ENCODE results near the gene ZNF580. TPM values are rescaled to one million over a fixed set of nuclear protein-coding genes. Genes with fewer than 3 reads are reported as not detected.

Gene ZNF580
- polyA plus RNA-seq, 1 donor: 19.9 TPM

DNA sequence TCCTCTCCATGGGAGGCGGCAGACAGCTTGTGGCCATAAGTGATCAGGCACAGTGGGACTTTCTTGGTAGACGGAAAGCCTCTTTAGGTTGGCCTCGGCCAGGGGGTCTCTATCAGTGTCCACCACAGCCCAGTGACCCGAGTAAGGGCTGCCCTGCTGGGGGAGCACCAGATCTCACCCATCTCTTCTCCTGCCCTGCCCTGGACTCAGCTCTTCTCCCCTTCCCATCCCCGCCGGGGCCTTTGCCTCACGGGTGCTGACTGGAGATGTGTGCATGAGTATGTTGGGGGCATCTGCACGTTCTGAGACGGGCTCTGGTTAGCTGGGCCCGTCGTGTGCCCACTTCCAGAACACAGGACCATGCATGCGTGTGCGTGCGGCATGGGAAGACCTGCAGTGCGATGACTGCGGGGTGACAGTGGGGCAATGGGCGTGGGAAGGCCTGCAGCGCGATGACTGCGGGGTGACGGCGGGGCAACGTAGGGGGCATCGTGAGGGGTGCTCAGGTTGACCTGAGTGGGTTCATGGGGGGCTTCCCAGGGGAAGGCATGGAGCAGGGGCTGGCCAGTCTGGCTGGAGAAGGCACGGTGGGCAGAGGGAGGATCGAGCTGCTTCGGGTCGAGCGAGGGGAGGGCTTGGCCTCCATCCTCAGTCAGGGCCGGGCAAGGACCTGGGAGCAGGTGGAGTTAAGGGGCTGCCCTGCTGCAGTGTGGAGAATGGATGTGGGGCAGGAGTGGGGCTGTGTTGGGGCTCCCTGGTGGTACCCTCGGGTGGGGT lies 50.2 kb downstream of the ZNF580 start:
- DNase-seq (ENCODE audit: low read depth): no peak

- DNase-seq (ENCODE audit: low read depth): no peak
These were observed 51.0 kb downstream of the ZNF580 start for GRCh38 chr19:55691561-55692481.

DNA sequence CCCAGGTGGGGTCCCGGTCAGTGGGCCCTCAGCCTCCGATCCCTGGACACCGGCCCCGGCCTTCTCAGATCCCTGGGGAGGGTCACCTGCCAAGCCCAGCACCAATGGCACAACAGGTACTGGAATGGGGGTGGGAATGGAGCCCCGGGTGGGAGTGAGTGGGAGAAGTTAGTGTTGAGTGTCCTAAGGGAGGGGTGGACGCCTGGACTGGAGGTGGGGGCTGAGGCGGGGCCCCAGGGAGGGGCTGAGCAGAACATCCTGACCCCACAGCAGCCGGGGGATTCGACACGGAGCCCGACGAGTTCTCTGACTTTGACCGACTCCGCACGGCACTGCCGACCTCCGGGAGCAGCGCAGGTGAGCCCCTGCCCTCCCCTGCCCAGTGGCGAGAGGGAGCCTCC lies 51.9 kb downstream of the ZNF580 start:
- no peak for DNase-seq (ENCODE audit: low read depth)

Other genes with a start within 250 kb of the ZNF580 start
- 41.0 TPM for gene UBE2S, start 233.2 kb upstream of the ZNF580 start, polyA plus RNA-seq (ENCODE audit: insufficient read length)
- 0.14 TPM for gene SHISA7, start 197.7 kb upstream of the ZNF580 start, polyA plus RNA-seq (ENCODE audit: insufficient read length)
- 36.2 TPM for gene ISOC2, start 179.4 kb upstream of the ZNF580 start, polyA plus RNA-seq (ENCODE audit: insufficient read length)
- gene C19orf85, start 176.3 kb upstream of the ZNF580 start, polyA plus RNA-seq (ENCODE audit: insufficient read length): not detected
- gene ZNF628, start 164.4 kb upstream of the ZNF580 start, polyA plus RNA-seq (ENCODE audit: insufficient read length): 4.1 TPM
- 27.0 TPM for gene NAT14, start 155.8 kb upstream of the ZNF580 start, polyA plus RNA-seq (ENCODE audit: insufficient read length)
- 17.3 TPM for gene SSC5D, start 152.6 kb upstream of the ZNF580 start, polyA plus RNA-seq (ENCODE audit: insufficient read length)
- 3.1 TPM for gene SBK2, start 103.9 kb upstream of the ZNF580 start, polyA plus RNA-seq (ENCODE audit: insufficient read length)
- not detected for gene SBK3, start 95.5 kb upstream of the ZNF580 start, polyA plus RNA-seq (ENCODE audit: insufficient read length)
- gene ZNF579, start 60.2 kb upstream of the ZNF580 start, polyA plus RNA-seq (ENCODE audit: insufficient read length): 12.0 TPM
- gene FIZ1, start 41.5 kb upstream of the ZNF580 start, polyA plus RNA-seq (ENCODE audit: insufficient read length): 11.1 TPM
- 10.0 TPM for gene ZNF524, start 40.7 kb upstream of the ZNF580 start, polyA plus RNA-seq (ENCODE audit: insufficient read length)
- 7.6 TPM for gene ZNF865, start 35.4 kb upstream of the ZNF580 start, polyA plus RNA-seq (ENCODE audit: insufficient read length)
- gene ZNF784, start 16.4 kb upstream of the ZNF580 start, polyA plus RNA-seq (ENCODE audit: insufficient read length): 10.0 TPM
- gene ZNF581, start 2.6 kb downstream of the ZNF580 start, polyA plus RNA-seq (ENCODE audit: insufficient read length): 30.1 TPM
- 15.1 TPM for gene CCDC106, start 7.2 kb downstream of the ZNF580 start, polyA plus RNA-seq (ENCODE audit: insufficient read length)
- 110 TPM for gene U2AF2, start 14.0 kb downstream of the ZNF580 start, polyA plus RNA-seq (ENCODE audit: insufficient read length)
- gene EPN1, start 34.2 kb downstream of the ZNF580 start, polyA plus RNA-seq (ENCODE audit: insufficient read length): 82.6 TPM
- gene NLRP9, start 97.4 kb downstream of the ZNF580 start, polyA plus RNA-seq (ENCODE audit: insufficient read length): not detected
- gene RFPL4A, start 118.1 kb downstream of the ZNF580 start, polyA plus RNA-seq (ENCODE audit: insufficient read length): 2.0 TPM
- 0.63 TPM for gene RFPL4AL1, start 128.1 kb downstream of the ZNF580 start, polyA plus RNA-seq (ENCODE audit: insufficient read length)
- gene NLRP11, start 191.0 kb downstream of the ZNF580 start, polyA plus RNA-seq (ENCODE audit: insufficient read length): not detected
- gene NLRP4, start 195.5 kb downstream of the ZNF580 start, polyA plus RNA-seq (ENCODE audit: insufficient read length): not detected